ENCODE data around the gene MLLT3.

- TF ChIP-seq, protein P1, sequence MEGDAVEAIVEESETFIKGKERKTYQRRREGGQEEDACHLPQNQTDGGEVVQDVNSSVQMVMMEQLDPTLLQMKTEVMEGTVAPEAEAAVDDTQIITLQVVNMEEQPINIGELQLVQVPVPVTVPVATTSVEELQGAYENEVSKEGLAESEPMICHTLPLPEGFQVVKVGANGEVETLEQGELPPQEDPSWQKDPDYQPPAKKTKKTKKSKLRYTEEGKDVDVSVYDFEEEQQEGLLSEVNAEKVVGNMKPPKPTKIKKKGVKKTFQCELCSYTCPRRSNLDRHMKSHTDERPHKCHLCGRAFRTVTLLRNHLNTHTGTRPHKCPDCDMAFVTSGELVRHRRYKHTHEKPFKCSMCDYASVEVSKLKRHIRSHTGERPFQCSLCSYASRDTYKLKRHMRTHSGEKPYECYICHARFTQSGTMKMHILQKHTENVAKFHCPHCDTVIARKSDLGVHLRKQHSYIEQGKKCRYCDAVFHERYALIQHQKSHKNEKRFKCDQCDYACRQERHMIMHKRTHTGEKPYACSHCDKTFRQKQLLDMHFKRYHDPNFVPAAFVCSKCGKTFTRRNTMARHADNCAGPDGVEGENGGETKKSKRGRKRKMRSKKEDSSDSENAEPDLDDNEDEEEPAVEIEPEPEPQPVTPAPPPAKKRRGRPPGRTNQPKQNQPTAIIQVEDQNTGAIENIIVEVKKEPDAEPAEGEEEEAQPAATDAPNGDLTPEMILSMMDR (IDR thresholded peaks at IDR 0.05; ENCODE audit: low read depth, low read length) = no peak
- no peak for TF ChIP-seq EZH2phosphoT487 (IDR thresholded peaks at IDR 0.05; ENCODE audit: low read depth)
Measured at GRCh38 chr9:20398536-20399338, 223.6 kb downstream of the MLLT3 start.

Measured in OCI-LY3 (cell line).